ENCODE results near the gene AGA.

DNA sequence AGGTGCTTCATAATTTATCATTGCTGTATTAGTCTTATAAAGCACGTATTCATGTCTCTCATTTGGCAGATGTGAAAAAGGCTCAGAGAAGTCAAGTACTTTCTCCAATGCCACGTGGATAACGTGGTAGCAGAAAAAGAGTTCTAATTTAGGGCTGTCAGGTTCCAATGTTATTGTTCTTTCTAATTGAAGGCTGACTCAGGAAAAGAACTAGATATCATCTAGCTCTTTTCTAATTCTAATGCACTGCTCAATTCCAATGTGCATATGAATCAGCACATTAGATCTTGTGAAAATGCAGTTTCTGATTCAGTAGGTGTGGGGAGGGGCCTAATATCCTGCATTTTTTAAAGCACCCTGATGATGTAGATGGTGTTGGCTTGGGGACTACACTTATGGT is 22.8 kb downstream of the AGA start:
- no peak for TF ChIP-seq CREB5 (CRISPR knock-in tag; IDR thresholded peaks at IDR 0.05; ENCODE audit: low read depth)
- TF ChIP-seq, protein P1, sequence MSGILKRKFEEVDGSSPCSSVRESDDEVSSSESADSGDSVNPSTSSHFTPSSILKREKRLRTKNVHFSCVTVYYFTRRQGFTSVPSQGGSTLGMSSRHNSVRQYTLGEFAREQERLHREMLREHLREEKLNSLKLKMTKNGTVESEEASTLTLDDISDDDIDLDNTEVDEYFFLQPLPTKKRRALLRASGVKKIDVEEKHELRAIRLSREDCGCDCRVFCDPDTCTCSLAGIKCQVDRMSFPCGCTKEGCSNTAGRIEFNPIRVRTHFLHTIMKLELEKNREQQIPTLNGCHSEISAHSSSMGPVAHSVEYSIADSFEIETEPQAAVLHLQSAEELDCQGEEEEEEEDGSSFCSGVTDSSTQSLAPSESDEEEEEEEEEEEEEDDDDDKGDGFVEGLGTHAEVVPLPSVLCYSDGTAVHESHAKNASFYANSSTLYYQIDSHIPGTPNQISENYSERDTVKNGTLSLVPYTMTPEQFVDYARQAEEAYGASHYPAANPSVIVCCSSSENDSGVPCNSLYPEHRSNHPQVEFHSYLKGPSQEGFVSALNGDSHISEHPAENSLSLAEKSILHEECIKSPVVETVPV (CRISPR knock-in tag; IDR thresholded peaks at IDR 0.05) = no peak
- TF ChIP-seq PATZ1 (CRISPR knock-in tag; IDR thresholded peaks at IDR 0.05; ENCODE audit: borderline replicate concordance) = no peak
- TF ChIP-seq ZNF70 (CRISPR knock-in tag; IDR thresholded peaks at IDR 0.05) = no peak
- no peak for TF ChIP-seq OSR1 (CRISPR knock-in tag; IDR thresholded peaks at IDR 0.05)
- TF ChIP-seq GLIS3 (CRISPR knock-in tag; IDR thresholded peaks at IDR 0.05) = no peak
